HG02870 (cell line): ENCODE data around the gene DNER.
"Not testable (repeated sequence)": the region's sequence is repeated elsewhere in the genome, so short reads cannot be mapped to it uniquely, and the experiment has no call there.

ENCODE experiments used
- ATAC-seq: cut with Tn5 transposase; IDR thresholded peaks from one replicate; pipeline ENCODE4 v1.9.1; 2021; ENCODE audit warnings: mild to moderate bottlenecking, moderate library complexity; ENCODE audit not compliant: unreplicated experiment

DNER gene

GRCh38 chr2:229408356-229408755 lies 306.0 kb downstream of the DNER start:
- no peak for ATAC-seq

GRCh38 chr2:229407170-229407569 lies 307.2 kb downstream of the DNER start:
- no peak for ATAC-seq

- no peak for ATAC-seq
These were observed 308.6 kb downstream of the DNER start for GRCh38 chr2:229405796-229406195.

GRCh38 chr2:229403296-229403695 lies 311.1 kb downstream of the DNER start:
- no peak for ATAC-seq

- ATAC-seq, result no peak
These were observed 313.0 kb downstream of the DNER start for GRCh38 chr2:229401171-229401865.

- ATAC-seq, result no peak
These were observed 320.4 kb downstream of the DNER start for GRCh38 chr2:229393926-229394325.

- no peak for ATAC-seq
These were observed 322.2 kb downstream of the DNER start for GRCh38 chr2:229392196-229392595.

- ATAC-seq, result no peak
These were observed 325.6 kb downstream of the DNER start for GRCh38 chr2:229388731-229389130.

GRCh38 chr2:229387866-229388265 lies 326.5 kb downstream of the DNER start:
- no peak for ATAC-seq

- ATAC-seq, result no peak
These were observed 334.2 kb downstream of the DNER start for GRCh38 chr2:229380101-229380625.

GRCh38 chr2:229378386-229378785 lies 336.0 kb downstream of the DNER start:
- no peak for ATAC-seq

GRCh38 chr2:229376866-229377265 lies 337.5 kb downstream of the DNER start:
- no peak for ATAC-seq

- no peak for ATAC-seq
These were observed 339.1 kb downstream of the DNER start for GRCh38 chr2:229375251-229375650.

- not testable (repeated sequence) for ATAC-seq
These were observed 341.0 kb downstream of the DNER start for GRCh38 chr2:229373311-229373710.

- ATAC-seq, result no peak
These were observed 342.1 kb downstream of the DNER start for GRCh38 chr2:229372207-229372606.

GRCh38 chr2:229371086-229371485 lies 343.3 kb downstream of the DNER start:
- ATAC-seq, result no peak

- ATAC-seq, result no peak
These were observed 343.8 kb downstream of the DNER start for GRCh38 chr2:229370509-229370908.

- no peak for ATAC-seq
These were observed 351.1 kb downstream of the DNER start for GRCh38 chr2:229363185-229363814.

- ATAC-seq, result no peak
These were observed 363.5 kb downstream of the DNER start for GRCh38 chr2:229350883-229351282.

GRCh38 chr2:229350117-229350805 lies 364.1 kb downstream of the DNER start:
- ATAC-seq, result no peak

- no peak for ATAC-seq
These were observed 366.2 kb downstream of the DNER start for GRCh38 chr2:229348128-229348527.
